H1 (cell line): ENCODE measurements around the gene NCCRP1. TPM values are rescaled to one million over a fixed set of nuclear protein-coding genes. Genes with fewer than 3 reads are reported as not detected.

Experiments used
- CTCF ChIA-PET: fragments of 300-600 bp; sonication (Branson Sonifier 250); formaldehyde crosslinking; loops from one replicate; lab custom pipeline; 2021; ENCODE audit not compliant: partially characterized antibody; lab: Charles Lee
- POLR2A ChIA-PET: fragments of 300-600 bp; sonication (Branson Sonifier 250); formaldehyde crosslinking; loops from one replicate; lab custom pipeline; 2021; ENCODE audit warnings: inconsistent platforms; ENCODE audit not compliant: partially characterized antibody; lab: Charles Lee
- DNase-seq, 2 experiments: peaks; one replicate each; pipeline versions ENCODE4 v3.0.0 to v3.0.0-alpha.2; 2010 to 2022; ENCODE audit warnings: low spot score in 2 of 2, low read depth in 1 of 2, mixed read lengths in 1 of 2
- FAIRE-seq: peaks from 2 replicates; lab custom pipeline; 2011; peaks lifted over from hg19 to GRCh38; lab: Jason Lieb, UNC
- H2AFZ ChIP-seq: 2 replicates; pipeline ENCODE4 v1.8.1; 2012; ENCODE audit warnings: low read length, inconsistent platforms
- H2AK5ac ChIP-seq: 2 replicates; pipeline ENCODE4 v1.6.1; 2013; ENCODE audit warnings: low read depth, low read length
- H2BK120ac ChIP-seq: replicated peaks from 2 replicates; pipeline ENCODE3; 2013; ENCODE audit warnings: low read depth, low read length, inconsistent platforms
- H2BK12ac ChIP-seq: 2 replicates; pipeline ENCODE4 v1.6.1; 2013; ENCODE audit warnings: low read depth, low read length
- H2BK15ac ChIP-seq: 2 replicates; pipeline ENCODE4 v1.6.1; 2013; ENCODE audit warnings: low read length
- H2BK20ac ChIP-seq: 2 replicates; pipeline ENCODE4 v1.6.1; 2013; ENCODE audit warnings: low read length
- H2BK5ac ChIP-seq: 2 replicates; pipeline ENCODE4 v1.6.1; 2013; ENCODE audit warnings: low read depth, low read length
- H3K14ac ChIP-seq: 2 replicates; pipeline ENCODE4 v1.6.1; 2013; ENCODE audit warnings: inconsistent platforms; ENCODE audit not compliant: insufficient read length
- H3K18ac ChIP-seq: 2 replicates; pipeline ENCODE4 v1.6.1; 2013; ENCODE audit warnings: low read length; ENCODE audit errors: extremely low read depth
- H3K23ac ChIP-seq: 2 replicates; pipeline ENCODE4 v1.6.1; 2013; ENCODE audit warnings: inconsistent platforms; ENCODE audit not compliant: insufficient read length
- H3K23me2 ChIP-seq: 2 replicates; pipeline ENCODE4 v1.6.1; 2013; ENCODE audit warnings: low read depth, low read length
- H3K27ac ChIP-seq: 2 replicates; pipeline ENCODE4 v1.6.1; 2011; ENCODE audit warnings: low read depth, low read length, inconsistent platforms
- H3K27me3 ChIP-seq, 4 experiments: replicated peaks in 1 of 4; 1 replicate in 1 of 4; 2 replicates in 3 of 4; pipeline versions ENCODE4 v1.6.1 to v1.8.1; 2011 to 2013; ENCODE audit warnings: low read length in 3 of 4, mild to moderate bottlenecking in 3 of 4, inconsistent platforms in 2 of 4, mixed read lengths in 2 of 4, moderate library complexity in 1 of 4; ENCODE audit not compliant: control insufficient read depth in 3 of 4, insufficient read depth in 3 of 4; ENCODE audit errors: extremely low read depth in 1 of 4
- H3K36me3 ChIP-seq, 4 experiments: 2 replicates each; pipeline versions ENCODE4 v1.6.1 to v1.8.1; 2011 to 2013; ENCODE audit warnings: mild to moderate bottlenecking in 4 of 4, low read length in 3 of 4, moderate library complexity in 2 of 4, control low read depth in 1 of 4, inconsistent platforms in 1 of 4; ENCODE audit not compliant: insufficient read depth in 4 of 4, control insufficient read depth in 2 of 4
- H3K4ac ChIP-seq: replicated peaks from 2 replicates; pipeline ENCODE3; 2013; ENCODE audit warnings: low read length, low read depth, mixed read lengths, inconsistent platforms; ENCODE audit not compliant: insufficient read length
- H3K4me1 ChIP-seq, 4 experiments: replicated peaks in 1 of 4; 1 replicate in 1 of 4; 2 replicates in 3 of 4; pipeline versions ENCODE4 v1.6.1 to v1.8.1; 2011 to 2013; ENCODE audit warnings: low read length in 3 of 4, inconsistent platforms in 2 of 4, mixed read lengths in 1 of 4; ENCODE audit not compliant: insufficient read depth in 4 of 4, control insufficient read depth in 3 of 4
- H3K4me2 ChIP-seq, 2 experiments: 2 replicates each; pipeline versions ENCODE4 v1.6.1 to v1.8.1; 2011 to 2013; ENCODE audit warnings: low read depth in 2 of 2, low read length in 2 of 2, control low read depth in 1 of 2, inconsistent platforms in 1 of 2, mild to moderate bottlenecking in 1 of 2; ENCODE audit not compliant: insufficient read depth in 1 of 2
- H3K4me3 ChIP-seq, 4 experiments: fragments of 200-600, 300-600 bp in 1 of 4; sonication (generic), shearing (Covaris generic), sonication (Bioruptor Twin) in 1 of 4; 2 replicates each; pipeline versions ENCODE4 v1.5.1 to v1.8.1; 2011 to 2016; ENCODE audit warnings: low read length in 4 of 4, low read depth in 3 of 4, control low read depth in 2 of 4, inconsistent platforms in 2 of 4, mild to moderate bottlenecking in 2 of 4, mixed read lengths in 1 of 4, moderate library complexity in 1 of 4; ENCODE audit not compliant: insufficient read depth in 2 of 4; ENCODE audit errors: extremely low read depth in 1 of 4
- H3K56ac ChIP-seq: replicated peaks from 2 replicates; pipeline ENCODE3; 2013; ENCODE audit warnings: low read depth, mild to moderate bottlenecking, mixed read lengths, low read length, inconsistent platforms; ENCODE audit not compliant: insufficient read length
- H3K79me1 ChIP-seq: 2 replicates; pipeline ENCODE4 v1.6.1; 2013; ENCODE audit warnings: low read depth, low read length, control low read depth
- H3K79me2 ChIP-seq, 2 experiments: 2 replicates each; pipeline versions ENCODE4 v1.6.1 to v1.8.1; 2012 to 2013; ENCODE audit warnings: low read length in 2 of 2, mild to moderate bottlenecking in 2 of 2, inconsistent platforms in 1 of 2; ENCODE audit not compliant: insufficient read depth in 2 of 2, control insufficient read depth in 1 of 2
- H3K9ac ChIP-seq, 4 experiments: replicated peaks in 1 of 4; 1 replicate in 1 of 4; 2 replicates in 3 of 4; pipeline versions ENCODE4 v1.6.1 to v1.8.1; 2011 to 2013; ENCODE audit warnings: low read depth in 3 of 4, low read length in 3 of 4, control low read depth in 2 of 4, mild to moderate bottlenecking in 2 of 4, moderate library complexity in 2 of 4, inconsistent platforms in 1 of 4; ENCODE audit errors: extremely low read depth in 1 of 4
- H3K9me3 ChIP-seq, 2 experiments: 2 replicates each; pipeline versions ENCODE4 v1.6.1 to v1.8.1; 2012 to 2013; ENCODE audit warnings: mild to moderate bottlenecking in 2 of 2, moderate library complexity in 2 of 2, control low read depth in 1 of 2, inconsistent platforms in 1 of 2, low read depth in 1 of 2, low read length in 1 of 2, mixed read lengths in 1 of 2; ENCODE audit not compliant: insufficient read depth in 2 of 2
- H4K20me1 ChIP-seq, 2 experiments: replicated peaks in 1 of 2; 2 replicates each; pipeline versions ENCODE3 to v1.8.1; 2011 to 2013; ENCODE audit warnings: inconsistent platforms in 2 of 2, low read length in 2 of 2, mild to moderate bottlenecking in 1 of 2; ENCODE audit not compliant: insufficient read depth in 2 of 2, control insufficient read depth in 1 of 2
- H4K5ac ChIP-seq: 2 replicates; pipeline ENCODE4 v1.6.1; 2013; ENCODE audit warnings: low read length, low read depth, mixed read lengths, inconsistent platforms; ENCODE audit not compliant: insufficient read length
- H4K8ac ChIP-seq: 2 replicates; pipeline ENCODE4 v1.8.0; 2013; ENCODE audit warnings: mild to moderate bottlenecking, moderate library complexity, low read length, inconsistent platforms; ENCODE audit not compliant: insufficient read depth; ENCODE audit errors: extremely low read depth
- H4K91ac ChIP-seq: replicated peaks from 2 replicates; pipeline ENCODE3; 2013; ENCODE audit warnings: low read length, mixed read lengths, inconsistent platforms; ENCODE audit not compliant: insufficient read length
- BACH1 ChIP-seq: IDR thresholded peaks from 2 replicates; pipeline ENCODE4 v1.6.1; 2012; ENCODE audit warnings: low read length, improper control_type of control experiment
- BRCA1 ChIP-seq: IDR thresholded peaks from 2 replicates; pipeline ENCODE4 v1.6.1; 2012; ENCODE audit warnings: low read depth, low read length, improper control_type of control experiment
- CEBPB ChIP-seq: IDR thresholded peaks from 2 replicates; pipeline ENCODE4 v1.6.1; 2012; ENCODE audit warnings: low read depth, low read length
- CHD1 ChIP-seq: IDR thresholded peaks from 2 replicates; pipeline ENCODE4 v1.6.1; 2012; ENCODE audit warnings: low read depth, low read length, improper control_type of control experiment
- CTBP2 ChIP-seq: IDR thresholded peaks from 2 replicates; pipeline ENCODE4 v1.7.0; 2011; ENCODE audit warnings: borderline replicate concordance, mild to moderate bottlenecking, moderate library complexity, mixed read lengths, low read length; ENCODE audit not compliant: insufficient read depth, insufficient read length
- GTF2F1 ChIP-seq: IDR thresholded peaks from 2 replicates; pipeline ENCODE4 v1.6.1; 2012; ENCODE audit warnings: low read depth, low read length, improper control_type of control experiment, borderline replicate concordance
- HDAC6 ChIP-seq: IDR thresholded peaks from one replicate; pipeline ENCODE4 v1.7.1; 2012; ENCODE audit warnings: low read depth, mild to moderate bottlenecking, inconsistent platforms, low read length, moderate library complexity
- JUN ChIP-seq: IDR thresholded peaks from 2 replicates; pipeline ENCODE4 v1.6.1; 2011; ENCODE audit warnings: low read depth, mild to moderate bottlenecking, improper control_type of control experiment, low read length
- JUND ChIP-seq: IDR thresholded peaks from 2 replicates; pipeline ENCODE4 v1.6.1; 2011; ENCODE audit warnings: mild to moderate bottlenecking, improper control_type of control experiment, low read length
- KDM4A ChIP-seq: IDR thresholded peaks from one replicate; pipeline ENCODE4 v1.7.1; 2012; ENCODE audit warnings: low read depth, mild to moderate bottlenecking, moderate library complexity, low read length, inconsistent platforms; ENCODE audit not compliant: severe bottlenecking
- RNF2 ChIP-seq: fragments of 200-900, 300-1000 bp; sonication (generic); IDR thresholded peaks from 2 replicates; pipeline ENCODE4 v1.7.1; 2016; ENCODE audit warnings: borderline replicate concordance, low read depth, mild to moderate bottlenecking, antibody characterized with exemption, low read length; ENCODE audit not compliant: poor library complexity, severe bottlenecking; ENCODE audit errors: missing control alignments
- SRF ChIP-seq: IDR thresholded peaks from 2 replicates; pipeline ENCODE4 v1.6.1; 2011; ENCODE audit warnings: mild to moderate bottlenecking, low read depth, low read length, moderate library complexity
- TAF1 ChIP-seq: IDR thresholded peaks from 2 replicates; pipeline ENCODE4 v1.6.1; 2011; ENCODE audit warnings: mild to moderate bottlenecking, low read depth, low read length
- TCF12 ChIP-seq: IDR thresholded peaks from 2 replicates; pipeline ENCODE4 v1.6.1; 2011; ENCODE audit warnings: low read depth, mild to moderate bottlenecking, low read length
- TEAD4 ChIP-seq: IDR thresholded peaks from 2 replicates; pipeline ENCODE4 v1.6.1; 2012; ENCODE audit warnings: low read depth, low read length, inconsistent platforms, mixed read lengths
- WGBS, 2 experiments: shearing (Covaris generic) in 1 of 2; methylation state at CpG; one replicate each; pipeline versions ENCODE4 v1.1.6 to v1.1.7; 2013 to 2015; ENCODE audit warnings: low lambda C conversion rate in 2 of 2, mixed read lengths in 2 of 2, inconsistent platforms in 1 of 2, low coverage in 1 of 2, missing lambda C conversion rate in 1 of 2; ENCODE audit not compliant: insufficient replicate concordance in 2 of 2, insufficient coverage in 1 of 2, insufficient read length in 1 of 2; ENCODE audit errors: extremely low coverage in 1 of 2, missing lambda C conversion rate in 1 of 2; 5-methylcytosine and 5-hydroxymethylcytosine counted together
- polyA plus RNA-seq, 7 experiments: library from polyadenylated mRNA; depleted of rRNA in 3 of 7; stranded (reverse) in 5 of 7; unstranded in 2 of 7; fragments of >200 nt in 5 of 7; fragments of 200-250 nt in 2 of 7; gene quantifications; 1 replicate in 5 of 7; 2 replicates in 1 of 7; 4 replicates in 1 of 7; pipeline versions ENCODE4 v1.2.1 to v1.2.3, GENCODE V29; 2011 to 2013; ENCODE audit warnings: missing spikeins in 2 of 7, mixed read lengths in 2 of 7
- total RNA-seq: library from RNA; stranded (reverse); fragmentation: NEBNext Ultra II Directional; extraction: Animal tissue kit (Norgen Biotek cat#: 25700); gene quantifications from 2 replicates; pipeline ENCODE4 v1.2.1, GENCODE V29; 2021

Gene NCCRP1
- total and polyA plus RNA-seq, 2 of the 8 experiments (the other 6 are each of a cell fraction or from before 2014, with no cell fraction given), result 2.8 to 7.9 TPM

- peaks cover 0 to 3% (median 1%) of the 10 kb centered on the region in 4 experiments; a peak in 3 of 7 replicates for H3K4me1 ChIP-seq
- H3K4ac ChIP-seq, result no peak overlapping the region
- no peaks in the 10 kb centered on the region for H3K27me3 ChIP-seq
- H2BK120ac ChIP-seq, result no peak overlapping the region
- H3K56ac ChIP-seq, result no peak overlapping the region
- no peak overlapping the region for H3K18ac ChIP-seq
- H3K9ac ChIP-seq, result no peak overlapping the region
- DNase-seq, result no peak
- no peak overlapping the region for H3K23ac ChIP-seq
- H2BK15ac ChIP-seq, result no peak overlapping the region
- H4K8ac ChIP-seq, result no peak overlapping the region
- no peak overlapping the region for H3K27ac ChIP-seq
- ChIA-PET CTCF (interaction anchor here (0.8 to 5.1 kb wide), 8 partner anchors 12 to 159 kb away, joined by 3 to 33 read pairs (median 4); partner anchors contain the start of gene NCCRP1), POLR2A (interaction anchor here (1.5 to 1.7 kb wide), 2 partner anchors 9 kb away, joined by 4 to 5 read pairs; no protein-coding TSS in a partner anchor)
- no peak overlapping the region for H4K91ac ChIP-seq
- no peaks in the 10 kb centered on the region for H3K79me2 ChIP-seq
- no peak overlapping the region for H2AFZ ChIP-seq
- no peak overlapping the region for H2BK20ac ChIP-seq
- no peak overlapping the region for H3K14ac ChIP-seq
- H4K20me1 ChIP-seq, result peaks cover 0 to 6% of the 10 kb centered on the region in 2 experiments
- no peak overlapping the region for H3K4me3 ChIP-seq
- no peak overlapping the region for H2BK12ac ChIP-seq
- H3K4me2 ChIP-seq, result no peak overlapping the region
- H3K23me2 ChIP-seq, result no peaks in the 10 kb centered on the region
- no peak overlapping the region for H2BK5ac ChIP-seq
- peaks cover 0 to 33% (median 7%) of the 10 kb centered on the region in 4 experiments; a peak in 3 of 8 replicates for H3K36me3 ChIP-seq
- WGBS, 2 experiments, result 93% methylated on average over 6 of the region's 7 CpGs; no CpG with 5 or more reads in 1 of the 2 experiments
- no peaks in the 10 kb centered on the region for H3K79me1 ChIP-seq
- no peak for FAIRE-seq
- H2AK5ac ChIP-seq, result no peak overlapping the region
- H3K9me3 ChIP-seq, result no peaks in the 10 kb centered on the region
- H4K5ac ChIP-seq, result no peak overlapping the region
- TF ChIP-seq CHD1, result no peak
- TF ChIP-seq TAF1, result no peak
- no peak for TF ChIP-seq KDM4A
- no peak for TF ChIP-seq TCF12
- TF ChIP-seq CTBP2, result no peak
- TF ChIP-seq RNF2, result no peak
- TF ChIP-seq HDAC6, result no peak
- no peak for TF ChIP-seq JUND
- no peak for TF ChIP-seq CEBPB
- no peak for TF ChIP-seq TEAD4
- TF ChIP-seq BACH1, result no peak
- TF ChIP-seq BRCA1, result no peak
- TF ChIP-seq GTF2F1, result no peak
- no peak for TF ChIP-seq JUN
- TF ChIP-seq SRF, result no peak
Observed at GRCh38 chr19:39175564-39175963, 21.2 kb upstream of the NCCRP1 start.
